OCI-M2 (cell line): Measurements from ENCODE around the gene TMEM243.

Source experiments
- DNase-seq: peaks from one replicate; lab custom pipeline; 2025; ENCODE audit not compliant: unreplicated experiment; lab: John Stamatoyannopoulos, UW

Gene TMEM243

GRCh38 chr7:87159538-87159937, 60.0 kb downstream of the TMEM243 start:
- DNase-seq = no peak

DNA sequence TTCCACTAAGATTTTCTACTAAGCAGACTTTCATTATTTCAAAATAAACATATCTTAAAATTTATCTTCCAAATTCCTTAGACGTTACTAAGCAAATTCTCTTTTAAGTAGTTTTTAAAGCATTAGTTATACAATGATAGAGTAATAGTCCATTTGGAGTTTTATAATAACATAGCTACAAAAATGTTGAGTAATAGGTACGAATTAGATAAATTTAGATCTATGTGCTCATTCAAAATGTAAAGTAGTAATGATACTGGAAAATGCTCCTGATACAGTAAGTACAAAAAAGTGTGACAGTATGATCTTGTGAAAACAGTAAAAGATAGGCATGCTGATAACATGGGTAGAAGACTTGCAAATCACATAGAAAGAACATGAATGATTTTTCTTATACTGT, 62.8 kb downstream of the TMEM243 start:
- DNase-seq = no peak

DNA sequence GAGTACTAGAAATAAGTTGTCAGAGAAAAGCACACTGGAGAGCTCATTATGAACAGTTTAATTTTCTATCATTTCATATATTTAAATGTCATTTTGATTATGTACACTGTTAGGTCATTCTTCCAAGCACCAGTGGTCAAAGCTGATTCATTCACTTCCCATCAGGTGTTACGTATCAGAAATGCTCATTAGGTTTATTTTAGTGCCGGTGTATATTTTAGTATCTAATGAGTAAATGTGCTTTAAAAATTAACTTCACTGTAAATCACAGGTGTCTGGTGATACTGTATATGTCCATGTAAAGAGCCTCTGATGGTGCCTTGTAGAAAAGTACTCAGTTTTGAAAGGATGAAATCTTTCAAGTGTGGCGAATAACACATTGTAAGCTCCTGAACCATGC, 63.7 kb downstream of the TMEM243 start:
- DNase-seq = no peak

DNA sequence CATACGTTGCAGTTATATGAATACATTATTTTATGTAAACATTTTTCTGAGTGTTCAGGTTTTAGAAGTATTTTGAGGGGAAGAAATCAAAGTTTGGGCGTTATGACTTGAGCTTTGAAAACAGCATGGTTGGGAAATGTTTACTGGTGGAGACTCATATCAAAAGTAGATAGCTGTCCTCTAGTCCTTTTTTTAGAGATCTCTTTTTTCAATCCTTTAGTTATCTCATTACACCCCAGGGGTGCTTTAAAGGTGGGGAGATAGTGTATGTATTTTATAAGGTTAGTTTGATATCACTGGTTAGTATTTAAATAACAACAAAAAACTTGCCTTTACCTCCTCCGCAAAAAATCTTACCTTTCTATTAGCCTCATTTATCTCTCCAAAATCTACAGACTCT, 65.0 kb downstream of the TMEM243 start:
- no peak for DNase-seq

DNA sequence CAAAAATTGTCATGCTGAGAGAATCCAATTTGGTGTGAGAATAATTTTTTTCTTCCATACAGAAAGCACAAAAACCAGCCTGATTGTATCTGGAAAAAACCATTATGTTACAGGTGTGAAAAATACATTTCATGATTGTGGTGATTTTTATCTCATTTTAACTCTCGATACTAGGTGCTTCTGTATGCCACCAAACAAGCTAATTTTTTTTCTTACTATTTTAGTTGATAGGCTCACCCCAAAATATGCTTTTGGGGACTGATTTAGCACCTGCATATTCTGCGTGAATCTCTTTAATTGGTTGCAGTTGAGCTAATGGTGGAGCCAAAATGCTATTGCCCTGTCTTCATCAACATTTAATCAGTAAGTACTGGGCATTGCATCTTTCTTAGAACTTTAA, 65.4 kb downstream of the TMEM243 start:
- no peak for DNase-seq

GRCh38 chr7:87152897-87153641, 66.5 kb downstream of the TMEM243 start:
- DNase-seq = no peak

DNA sequence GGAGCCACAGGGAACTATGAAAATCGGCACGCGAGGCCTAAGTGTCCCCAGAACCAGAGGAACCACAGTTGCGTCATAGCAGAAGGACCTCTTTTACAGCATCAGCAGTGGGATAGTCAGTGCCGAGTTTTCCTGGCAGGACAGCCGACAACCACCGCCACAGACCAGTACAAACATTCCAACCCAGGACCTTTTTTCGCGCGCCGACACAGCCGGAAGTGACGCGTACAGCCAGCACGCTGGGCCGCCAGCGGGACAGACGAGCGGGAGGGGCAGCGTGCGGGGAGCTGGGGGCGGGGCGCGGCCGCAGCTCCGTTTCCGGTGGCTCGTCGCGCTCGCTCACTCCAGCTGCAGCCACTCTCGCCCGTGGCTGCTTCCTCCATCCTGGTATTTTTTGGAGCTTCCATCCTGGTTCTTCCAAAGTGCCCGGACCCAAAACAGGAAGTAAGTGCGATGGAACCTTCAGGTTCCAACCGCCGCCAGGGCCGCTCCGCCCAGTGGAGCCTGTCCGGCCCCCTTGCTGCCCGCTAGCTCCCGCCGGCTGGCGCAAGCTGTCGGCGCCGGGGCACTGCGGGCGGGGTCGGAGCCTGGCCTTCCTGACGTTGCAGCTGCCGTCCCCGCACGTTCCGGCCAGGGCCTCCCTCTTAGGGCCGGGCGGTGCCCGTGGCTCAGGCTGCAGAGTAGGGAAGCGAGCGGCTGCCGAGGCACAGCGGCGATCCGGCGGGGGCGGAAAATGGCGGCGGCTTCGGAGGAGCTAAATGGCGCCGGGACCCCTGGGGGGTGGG, 67.2 kb downstream of the TMEM243 start, which contains the start of gene DMTF1:
Gene DMTF1 (plus strand): TSS at position 342 of the 785 bp plus-strand sequence. CDS start 12,489 bp downstream, outside the sequence.
- peak; percentile 41 for DNase-seq

DNA sequence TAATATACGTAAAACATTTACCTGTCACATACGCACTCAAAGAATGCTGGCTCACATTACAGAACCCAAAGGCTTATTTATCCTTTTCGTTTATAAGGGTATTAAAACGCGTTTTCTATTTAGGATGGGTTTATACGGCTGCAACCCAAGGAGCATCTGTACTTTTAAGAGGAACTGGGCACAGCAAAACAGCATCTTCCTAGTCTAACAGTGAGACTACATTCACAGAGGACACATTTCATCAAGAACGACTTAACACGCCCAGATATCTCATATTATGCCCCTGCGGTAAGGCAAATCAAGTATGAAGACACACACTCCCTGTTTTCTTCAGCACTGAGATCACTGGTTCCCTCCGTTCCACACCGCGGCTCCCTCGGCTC, 67.8 kb downstream of the TMEM243 start:
- DNase-seq = no peak

GRCh38 chr7:87151002-87151728, 68.4 kb downstream of the TMEM243 start:
- no peak for DNase-seq

DNA sequence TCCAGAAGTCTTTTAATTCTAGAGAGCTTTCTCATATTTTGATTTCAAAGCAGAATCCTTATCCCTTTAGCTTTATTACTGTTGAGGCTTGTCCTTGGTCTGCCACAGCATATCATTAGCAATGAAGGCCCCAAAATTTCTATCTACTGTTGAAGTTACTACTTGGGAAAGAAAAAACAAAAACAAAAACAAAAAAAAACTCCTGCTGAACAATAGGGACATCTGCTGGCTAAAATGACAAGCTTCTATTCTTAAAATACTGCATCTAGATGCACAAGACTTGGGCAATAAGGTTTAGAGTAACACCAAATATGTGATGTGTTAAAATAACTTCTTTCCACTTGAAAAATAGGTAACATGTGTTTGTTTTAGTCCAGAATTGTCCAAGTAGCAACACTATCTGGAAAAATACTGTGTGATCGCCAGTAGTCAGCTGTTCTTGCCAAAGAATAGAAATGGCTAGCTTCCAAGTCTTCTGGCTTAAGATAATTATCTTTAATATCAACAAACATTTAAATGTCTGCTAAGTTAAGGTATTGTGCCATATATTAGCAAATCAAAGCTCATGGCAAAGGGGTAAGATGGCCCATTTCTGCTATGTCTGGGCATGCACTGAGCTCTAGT, 71.1 kb downstream of the TMEM243 start:
- DNase-seq = no peak

GRCh38 chr7:87147500-87147899, 72.0 kb downstream of the TMEM243 start:
- no peak for DNase-seq

GRCh38 chr7:87146740-87147386, 72.7 kb downstream of the TMEM243 start:
- DNase-seq = no peak
